GM21717 (cell line): ENCODE measurements around the gene UPP2.

Experiments used
- ATAC-seq: cut with Tn5 transposase; IDR thresholded peaks from one replicate; pipeline ENCODE4 v1.9.1; 2021; ENCODE audit warnings: mild to moderate bottlenecking, moderate library complexity; ENCODE audit not compliant: unreplicated experiment

UPP2 gene

DNA sequence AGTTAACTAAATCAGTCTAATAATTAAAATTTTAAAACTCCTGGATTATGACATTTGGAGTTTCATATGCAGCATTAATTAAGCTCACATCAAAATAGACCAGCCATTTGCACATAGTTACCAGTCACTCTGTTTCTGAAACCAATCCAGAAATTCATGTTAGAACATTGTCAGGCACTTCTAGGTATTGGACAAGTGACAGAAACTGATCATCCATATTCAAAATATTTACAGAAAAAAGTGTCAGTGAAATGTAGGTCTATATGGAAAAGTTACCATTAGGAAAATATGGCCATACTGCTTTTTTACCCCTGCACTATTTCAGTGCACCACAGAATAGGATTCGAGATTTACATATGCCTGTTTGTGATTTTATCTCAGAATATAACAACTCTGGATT, 33.4 kb downstream of the UPP2 start:
- ATAC-seq: no peak

DNA sequence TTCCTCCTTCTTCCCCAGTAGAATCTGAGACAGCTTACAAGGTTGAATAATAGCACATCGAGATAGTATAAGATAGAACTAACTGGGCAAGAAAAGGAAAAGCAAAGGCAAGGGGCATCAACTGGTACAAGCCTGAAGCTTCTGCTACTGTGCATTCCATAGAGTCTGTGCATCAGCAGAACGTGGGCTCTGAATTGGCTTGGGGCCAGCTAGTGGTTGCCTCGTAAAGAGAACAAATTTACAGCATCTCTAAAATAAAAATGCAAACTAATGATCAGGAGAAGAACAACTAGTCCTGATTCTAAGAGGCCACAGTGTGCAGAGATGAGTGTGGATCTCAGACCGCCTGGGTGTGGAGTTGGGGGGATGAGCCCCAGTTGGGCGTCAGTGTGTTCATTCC, 36.6 kb downstream of the UPP2 start:
- no peak for ATAC-seq

DNA sequence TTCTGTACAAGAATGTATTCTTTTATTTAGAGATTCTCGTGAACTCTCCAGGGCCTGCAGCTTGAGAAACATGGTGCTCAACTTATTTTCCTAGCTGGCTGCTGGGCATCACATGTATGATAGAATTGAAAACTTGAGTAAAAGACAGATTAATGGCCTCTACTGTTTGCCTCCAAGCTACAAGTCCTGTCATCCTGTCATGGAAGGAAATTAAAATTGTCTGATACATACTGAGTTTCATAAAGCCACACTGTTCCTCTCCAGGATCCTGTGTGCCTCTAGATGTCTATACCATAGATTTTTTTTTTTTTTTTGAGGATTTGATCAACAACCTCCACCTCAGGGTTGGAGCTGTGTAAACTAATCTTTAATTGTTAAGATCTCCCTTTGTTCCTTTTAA, 38.5 kb downstream of the UPP2 start:
- no peak for ATAC-seq

DNA sequence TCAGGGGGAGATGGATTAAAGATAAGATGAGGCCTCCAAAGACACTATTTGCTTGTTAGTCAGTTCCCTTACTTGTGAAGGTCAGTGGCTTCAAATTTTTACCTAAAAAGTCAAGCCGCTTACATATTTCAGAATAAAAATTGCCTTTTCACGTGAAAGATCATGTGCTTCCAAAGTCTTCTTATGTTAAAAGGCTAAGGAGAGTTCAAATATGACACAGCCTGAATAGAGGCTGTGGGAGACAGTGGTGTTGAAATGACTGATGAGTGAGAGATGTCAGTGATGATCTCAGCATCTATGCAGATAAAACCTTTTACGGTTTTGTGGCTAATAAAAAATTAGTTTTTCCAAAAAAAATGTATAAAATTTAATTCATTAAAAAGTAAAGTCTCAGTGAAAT, 40.5 kb downstream of the UPP2 start:
- no peak for ATAC-seq

DNA sequence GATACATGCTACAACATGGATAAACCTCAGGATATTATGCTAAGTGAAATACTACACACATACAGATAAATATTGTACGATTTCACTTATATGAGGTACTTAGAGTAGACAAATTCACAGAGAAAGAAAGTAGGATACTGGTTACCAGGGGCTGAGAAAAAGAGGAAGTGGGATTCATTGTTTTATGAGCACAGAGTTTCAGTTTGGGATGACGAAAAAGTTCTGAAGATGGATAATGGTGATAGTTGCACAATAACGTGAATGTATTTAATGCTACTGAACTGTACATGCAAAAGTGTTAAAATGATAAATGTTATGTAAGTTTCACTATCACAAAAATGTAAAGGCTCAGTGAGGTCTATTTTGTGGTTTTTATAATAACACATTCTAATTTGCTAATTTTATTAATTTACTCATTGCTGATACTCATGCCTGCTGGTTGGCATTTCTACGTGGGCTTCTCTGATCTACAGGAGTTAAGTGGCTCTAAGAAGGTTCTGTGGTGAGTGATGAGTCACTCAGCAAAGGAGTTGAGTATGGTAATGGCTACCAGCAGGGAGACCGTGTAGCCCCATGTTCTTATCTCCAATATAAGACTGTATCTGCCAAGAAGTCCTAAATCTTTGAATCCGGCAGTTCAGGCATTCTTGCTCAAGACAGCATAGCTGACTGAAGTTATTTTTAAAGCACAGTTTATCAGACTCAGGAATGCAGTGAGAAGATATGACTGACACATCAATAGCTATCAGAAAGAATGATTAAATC, 41.1 kb downstream of the UPP2 start:
- no peak for ATAC-seq

DNA sequence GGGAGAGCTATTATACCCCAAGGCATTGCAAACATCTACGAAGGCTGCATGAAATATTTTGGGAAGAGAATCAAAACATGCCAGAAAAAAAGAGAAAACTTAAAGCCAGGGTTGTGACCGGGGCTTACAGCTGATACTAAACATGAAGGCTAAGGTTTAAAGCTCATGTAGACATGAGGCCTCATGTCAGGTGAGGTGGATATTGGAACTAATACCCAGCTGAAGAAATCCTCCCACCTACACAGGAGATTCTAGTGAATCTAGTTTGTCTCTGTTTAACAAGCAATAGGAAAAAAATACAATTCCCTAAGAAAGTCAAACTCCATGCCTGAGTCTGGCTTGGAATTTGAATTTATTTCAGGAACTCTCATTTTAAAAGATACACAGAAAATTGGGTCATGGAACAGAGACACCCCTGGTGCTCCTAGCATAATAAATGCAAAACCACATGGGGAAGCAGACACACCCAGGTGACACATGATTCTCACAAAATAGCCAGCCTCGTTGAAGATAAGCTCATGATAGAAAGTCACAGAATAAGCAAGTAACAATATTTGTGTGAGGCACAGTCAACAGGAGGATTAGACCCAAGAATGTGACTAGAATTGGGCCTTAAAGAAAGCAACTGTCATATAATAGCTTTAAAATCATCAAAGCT, 42.2 kb downstream of the UPP2 start:
- no peak for ATAC-seq

GRCh38 chr2:158144914-158145625, 43.4 kb downstream of the UPP2 start:
- no peak for ATAC-seq

DNA sequence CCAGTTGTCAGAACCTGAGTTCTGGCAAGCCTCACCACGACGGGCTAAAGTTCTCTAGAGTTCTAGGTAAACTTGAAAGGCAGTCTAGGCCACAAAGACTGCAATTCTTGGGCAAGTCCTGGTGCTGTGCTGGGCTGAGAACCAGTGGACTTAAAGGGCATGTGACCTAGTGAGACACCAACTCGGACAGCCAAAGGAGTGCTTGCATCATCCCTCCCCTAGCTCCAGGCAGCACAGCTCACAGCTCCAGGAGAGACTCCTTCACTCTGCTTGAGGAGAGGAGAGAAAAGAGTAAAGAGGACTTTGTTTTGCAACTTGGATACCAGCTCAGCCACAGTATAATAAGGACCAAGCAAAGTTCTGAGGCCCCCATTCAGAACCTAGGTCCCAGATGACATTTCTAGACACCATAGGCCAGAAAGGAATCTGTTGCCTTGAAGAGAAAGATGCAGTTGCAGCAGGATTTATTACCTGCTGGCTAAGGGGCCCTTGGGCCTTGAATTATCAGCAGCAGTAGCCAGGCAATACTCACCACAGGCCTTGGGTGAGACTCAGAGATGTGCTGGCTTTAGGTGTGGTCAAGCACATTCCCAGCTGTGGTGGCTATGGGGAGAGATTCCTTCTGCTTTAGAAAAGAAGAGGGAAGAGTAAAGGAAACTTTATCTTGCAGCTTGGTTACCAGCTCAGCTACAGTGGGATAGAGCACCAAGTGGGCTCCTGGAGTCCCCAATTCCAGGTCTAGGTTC, 51.8 kb downstream of the UPP2 start:
- no peak for ATAC-seq

- ATAC-seq: no peak
Measured at GRCh38 chr2:158154596-158154995, 52.9 kb downstream of the UPP2 start.

DNA sequence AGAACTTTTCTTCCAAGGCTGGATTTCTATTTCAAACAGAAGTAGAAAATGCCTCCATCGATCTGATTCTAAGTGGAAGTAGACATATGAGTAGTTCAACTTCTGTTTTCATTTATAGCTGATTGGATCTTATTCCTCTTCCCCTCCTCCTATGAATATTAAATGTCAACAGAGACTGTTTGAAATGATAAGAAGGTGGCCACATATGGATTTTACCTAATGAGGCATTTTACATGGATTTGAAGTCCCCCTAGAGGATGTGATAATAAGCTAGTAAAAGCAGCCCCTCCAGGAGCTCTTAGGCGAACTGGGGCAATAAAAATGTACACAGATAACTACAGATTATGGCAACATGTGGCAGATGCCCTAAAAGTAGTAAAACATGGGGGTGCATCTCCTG, 71.0 kb downstream of the UPP2 start:
- no peak for ATAC-seq

DNA sequence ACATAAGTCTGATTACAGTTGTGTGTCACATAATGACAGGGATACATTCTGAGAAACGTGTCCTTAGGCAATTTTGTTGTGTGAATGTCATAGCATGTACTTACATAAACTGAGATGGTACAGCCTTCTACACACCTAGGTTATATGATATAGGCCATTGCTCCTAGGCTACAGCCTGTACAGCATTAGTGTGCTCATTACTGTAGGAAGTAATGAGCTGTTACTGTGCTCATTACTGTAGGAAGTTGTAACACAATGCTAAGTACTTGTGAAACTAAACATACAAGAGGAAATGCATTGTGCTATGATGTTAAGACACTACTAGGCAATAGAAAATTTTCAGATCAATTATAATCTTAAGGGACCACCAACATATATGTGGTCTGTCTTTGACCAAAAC, 72.8 kb downstream of the UPP2 start:
- no peak for ATAC-seq

- ATAC-seq: no peak
Measured at GRCh38 chr2:158174956-158175355, 73.3 kb downstream of the UPP2 start.

DNA sequence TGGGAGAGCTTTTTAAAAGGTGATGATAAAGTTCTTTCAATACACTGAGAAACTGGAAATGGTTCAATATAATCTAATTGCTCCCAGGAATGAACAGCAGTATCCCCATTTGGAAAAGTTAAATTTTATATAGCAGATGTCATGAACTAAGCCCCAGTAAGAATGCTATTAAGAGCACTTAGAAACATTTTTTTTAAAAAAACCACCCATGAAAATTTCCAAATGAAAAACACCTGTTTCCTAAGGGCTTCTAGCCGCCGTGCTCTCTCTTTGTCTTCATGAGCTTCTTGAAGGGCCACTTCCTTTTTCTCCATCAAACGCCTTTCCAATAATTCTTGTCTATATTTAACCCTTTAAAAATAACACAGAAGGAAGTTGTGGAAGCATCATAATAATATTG, 77.0 kb downstream of the UPP2 start:
- no peak for ATAC-seq

GRCh38 chr2:158179660-158180059, 78.0 kb downstream of the UPP2 start:
- ATAC-seq: no peak

DNA sequence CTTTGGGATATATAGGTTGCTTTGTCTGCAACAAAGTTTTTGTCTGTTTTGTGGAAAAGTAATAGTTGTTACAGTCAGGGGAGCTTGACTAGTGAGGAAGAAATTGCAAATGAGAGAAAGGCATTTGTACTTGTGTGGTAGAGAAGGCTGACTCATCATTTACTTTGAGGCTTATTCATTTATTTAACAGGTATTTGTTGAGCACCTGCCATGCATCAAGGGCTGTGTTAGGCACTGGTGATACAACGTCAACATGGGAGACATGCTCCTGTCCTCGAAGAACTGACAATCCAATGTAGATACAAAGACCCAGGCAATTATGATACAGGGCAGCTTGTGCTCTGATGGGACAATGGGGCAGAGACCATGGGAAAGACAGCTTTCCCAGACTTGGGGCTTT, 79.5 kb downstream of the UPP2 start:
- no peak for ATAC-seq

GRCh38 chr2:158182676-158183295, 81.1 kb downstream of the UPP2 start:
- no peak for ATAC-seq

DNA sequence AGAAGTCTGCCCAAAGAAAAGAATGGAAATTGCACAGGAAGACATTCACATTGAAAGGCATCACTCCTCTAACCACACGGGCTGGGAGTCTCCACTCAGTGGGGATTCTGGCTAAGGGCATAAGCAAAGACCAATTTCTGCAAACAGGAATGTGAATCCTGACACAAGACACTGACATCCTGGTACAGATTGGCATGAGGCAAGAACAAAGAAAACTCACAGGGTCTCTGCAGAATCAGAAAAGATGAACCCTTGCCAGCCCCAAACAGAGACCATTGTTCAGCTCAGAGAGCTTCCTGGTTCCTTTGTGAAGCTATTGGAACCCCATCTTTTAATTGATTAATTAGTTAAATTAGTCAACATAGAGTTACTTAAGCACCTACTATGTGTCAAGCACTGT, 82.3 kb downstream of the UPP2 start:
- no peak for ATAC-seq

DNA sequence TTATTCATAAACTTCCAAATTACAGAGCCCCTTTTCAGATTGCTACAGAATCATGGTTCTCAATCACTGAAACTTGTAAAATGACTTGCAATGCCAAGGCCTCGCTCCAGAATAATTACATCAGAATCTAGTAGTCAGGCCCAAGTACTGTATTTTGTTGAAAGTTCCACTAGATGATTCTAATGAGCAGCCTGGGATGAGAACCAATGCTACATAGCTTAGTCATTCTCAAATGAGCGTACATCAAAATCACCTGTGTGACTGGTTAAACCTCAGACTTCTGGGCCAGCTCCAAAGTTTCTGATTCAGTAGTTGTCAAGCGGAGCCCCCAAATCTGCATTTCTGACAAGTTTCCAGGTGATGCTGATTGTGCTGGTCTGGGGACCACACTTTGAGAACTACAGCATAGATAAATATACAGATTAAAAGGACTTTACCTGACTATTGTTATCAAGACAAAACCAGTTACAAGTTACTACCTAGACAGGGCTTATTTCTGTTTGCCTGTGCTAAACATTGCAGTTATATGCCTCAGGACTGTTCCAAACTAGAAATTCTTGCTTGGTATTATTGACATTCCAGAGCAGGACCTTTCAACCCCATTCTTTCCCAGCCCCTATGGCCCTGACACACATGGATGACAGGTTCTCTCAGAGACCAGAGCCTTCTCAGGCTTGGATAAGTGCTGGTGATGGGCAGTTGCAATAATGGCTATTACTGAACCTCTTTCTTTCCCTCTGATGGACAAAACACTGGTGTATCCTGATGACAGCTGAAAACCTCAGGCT, 83.1 kb downstream of the UPP2 start:
- no peak for ATAC-seq
